BLaER1 treated with 17β-estradiol and CSF1 and Interleukin-3, amounts not matched to agents 10 nM and 100 nM (cell line): Measurements from ENCODE around the gene CDH4.

Experiments used
- H3K27ac ChIP-seq, 11 experiments: shearing (Covaris generic); formaldehyde crosslinking; 2 replicates each; pipeline ENCODE4 v1.8.1; 2022
- H3K27me3 ChIP-seq, 11 experiments: shearing (Covaris generic); formaldehyde crosslinking; 2 replicates each; pipeline ENCODE4 v1.8.1; 2022
- H3K36me3 ChIP-seq, 11 experiments: shearing (Covaris generic); formaldehyde crosslinking; 2 replicates each; pipeline ENCODE4 v1.8.1; 2022
- H3K4me1 ChIP-seq, 10 experiments: shearing (Covaris generic); formaldehyde crosslinking; 2 replicates each; pipeline ENCODE4 v1.8.1; 2022
- H3K4me2 ChIP-seq, 11 experiments: shearing (Covaris generic); formaldehyde crosslinking; 2 replicates each; pipeline ENCODE4 v1.8.1; 2022
- H3K4me3 ChIP-seq, 10 experiments: shearing (Covaris generic); formaldehyde crosslinking; 2 replicates each; pipeline ENCODE4 v1.8.1; 2022
- H3K9ac ChIP-seq, 11 experiments: shearing (Covaris generic); formaldehyde crosslinking; 2 replicates each; pipeline ENCODE4 v1.8.1; 2022
- H3K9me3 ChIP-seq, 11 experiments: shearing (Covaris generic); formaldehyde crosslinking; replicated peaks in 1 of 11; 2 replicates each; pipeline ENCODE4 v1.8.1; 2022
- H4K20me1 ChIP-seq, 11 experiments: shearing (Covaris generic); formaldehyde crosslinking; 2 replicates each; pipeline ENCODE4 v1.8.1; 2022
- Cebpa-rat ChIP-seq, 11 experiments: shearing (Covaris generic); IDR thresholded peaks; 2 replicates each; pipeline ENCODE4 v1.8.1; 2022

Gene CDH4

GRCh38 chr20:61454053-61454452, 202.0 kb downstream of the CDH4 start:
- H3K4me1 ChIP-seq, result no peaks in the 10 kb centered on the region
- H3K9ac ChIP-seq, result no peak overlapping the region
- H3K9me3 ChIP-seq, result peaks cover 0 to 8% (median 0%) of the 10 kb centered on the region in 11 experiments; a peak in 2 of 22 replicates
- H3K36me3 ChIP-seq, result no peaks in the 10 kb centered on the region
- H3K4me3 ChIP-seq, result no peak overlapping the region
- H3K27me3 ChIP-seq, result no peaks in the 10 kb centered on the region
- no peak overlapping the region for H3K4me2 ChIP-seq
- H3K27ac ChIP-seq, result no peak overlapping the region
- TF ChIP-seq Cebpa-rat (IDR thresholded peaks at IDR 0.05), result no peak
- H4K20me1 ChIP-seq, result no peaks in the 10 kb centered on the region; a peak in 1 of 22 replicates

DNA sequence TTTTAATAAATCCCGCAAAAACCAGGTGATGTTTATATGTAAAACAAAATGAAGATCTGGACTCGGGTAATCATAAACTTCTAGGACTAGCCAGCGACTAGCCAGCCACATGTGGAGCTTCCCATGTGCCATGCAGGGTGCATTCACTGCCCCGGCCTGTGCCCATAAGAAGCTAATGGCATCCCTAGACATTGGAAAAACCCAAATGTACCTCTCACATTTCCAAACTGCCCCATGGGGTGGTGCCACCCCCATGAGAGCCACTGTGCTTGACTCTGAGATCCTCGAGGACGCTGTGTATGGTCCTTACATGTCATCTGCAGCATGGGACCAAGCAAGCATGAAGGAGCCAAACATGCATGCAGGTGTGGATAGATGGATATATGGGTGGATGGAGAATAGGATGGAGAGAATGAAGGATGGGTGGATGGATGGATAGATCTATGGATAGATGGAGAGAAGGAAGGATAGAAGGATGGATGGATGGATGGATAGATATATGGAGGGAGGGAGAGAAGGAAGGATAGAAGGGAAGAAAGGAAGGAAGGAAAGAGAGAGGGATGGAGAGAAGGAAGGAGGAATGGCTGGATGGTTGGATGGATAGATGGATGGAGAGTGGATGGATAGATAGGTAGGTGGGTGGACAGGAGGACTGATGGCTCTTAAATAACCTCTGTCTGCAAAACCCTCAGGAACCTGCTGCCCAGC, 203.6 kb downstream of the CDH4 start:
- Histone ChIP-seq H3K9ac (no peak overlapping the region), H3K4me3 (no peak overlapping the region), H3K9me3 (peaks cover 0 to 6% (median 0%) of the 10 kb centered on the region in 11 experiments; a peak in 2 of 22 replicates), H4K20me1 (no peaks in the 10 kb centered on the region; a peak in 1 of 22 replicates), H3K4me2 (no peak overlapping the region), H3K27me3 (no peaks in the 10 kb centered on the region), H3K4me1 (no peaks in the 10 kb centered on the region), H3K27ac (no peak overlapping the region), H3K36me3 (no peaks in the 10 kb centered on the region)
- TF ChIP-seq Cebpa-rat (IDR thresholded peaks at IDR 0.05), result no peak

GRCh38 chr20:61457725-61458124, 205.7 kb downstream of the CDH4 start:
- H3K4me3 ChIP-seq, result no peak overlapping the region
- no peak overlapping the region for H3K4me2 ChIP-seq
- no peak overlapping the region for H3K9ac ChIP-seq
- H3K27me3 ChIP-seq, result no peaks in the 10 kb centered on the region
- H4K20me1 ChIP-seq, result no peaks in the 10 kb centered on the region
- H3K9me3 ChIP-seq, result peaks cover 5 to 20% (median 11%) of the 10 kb centered on the region in 11 experiments; a peak in 20 of 22 replicates
- no peak overlapping the region for H3K27ac ChIP-seq
- no peak for TF ChIP-seq Cebpa-rat (IDR thresholded peaks at IDR 0.05)
- no peaks in the 10 kb centered on the region for H3K4me1 ChIP-seq
- H3K36me3 ChIP-seq, result no peaks in the 10 kb centered on the region

- H3K9me3 ChIP-seq, result peaks cover 10 to 26% (median 15%) of the 10 kb centered on the region in 11 experiments; a peak in 20 of 22 replicates
- H3K36me3 ChIP-seq, result no peaks in the 10 kb centered on the region
- H3K4me1 ChIP-seq, result no peaks in the 10 kb centered on the region
- H3K4me2 ChIP-seq, result no peak overlapping the region
- H3K27ac ChIP-seq, result no peak overlapping the region
- no peak overlapping the region for H3K4me3 ChIP-seq
- H3K9ac ChIP-seq, result no peak overlapping the region
- no peak for TF ChIP-seq Cebpa-rat (IDR thresholded peaks at IDR 0.05)
- no peaks in the 10 kb centered on the region for H3K27me3 ChIP-seq
- H4K20me1 ChIP-seq, result no peaks in the 10 kb centered on the region
These were observed 206.2 kb downstream of the CDH4 start for GRCh38 chr20:61458146-61458746.

DNA sequence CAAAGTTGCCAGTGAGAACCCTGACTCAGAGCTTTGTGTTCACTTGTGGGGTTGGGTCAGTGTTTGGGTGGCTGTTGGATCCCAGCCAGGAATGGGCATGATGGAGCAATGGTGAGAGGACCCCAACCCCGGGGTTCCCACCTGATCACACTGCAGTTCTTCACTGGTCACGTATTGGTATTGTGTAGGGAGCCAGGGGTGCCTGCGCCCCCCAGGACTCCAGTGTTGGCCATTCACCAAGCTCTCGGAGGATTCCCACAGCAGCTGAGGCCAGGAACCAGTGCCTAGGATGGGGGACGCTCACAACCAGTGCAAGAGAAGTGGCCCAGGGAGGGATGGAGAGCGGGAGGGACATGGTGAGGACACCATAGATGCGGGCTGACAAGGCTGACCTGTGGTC, 207.2 kb downstream of the CDH4 start:
- no peaks in the 10 kb centered on the region for H4K20me1 ChIP-seq
- no peaks in the 10 kb centered on the region for H3K36me3 ChIP-seq
- no peak overlapping the region for H3K27ac ChIP-seq
- H3K9me3 ChIP-seq, result peaks cover 13 to 32% (median 20%) of the 10 kb centered on the region in 11 experiments; a peak in 20 of 22 replicates
- H3K4me3 ChIP-seq, result no peak overlapping the region
- no peak overlapping the region for H3K9ac ChIP-seq
- no peak overlapping the region for H3K4me2 ChIP-seq
- no peaks in the 10 kb centered on the region for H3K4me1 ChIP-seq
- H3K27me3 ChIP-seq, result no peaks in the 10 kb centered on the region
- TF ChIP-seq Cebpa-rat (IDR thresholded peaks at IDR 0.05), result no peak

GRCh38 chr20:61459705-61460104, 207.6 kb downstream of the CDH4 start:
- Histone ChIP-seq H3K4me2 (no peak overlapping the region), H3K27ac (no peak overlapping the region), H3K4me1 (no peaks in the 10 kb centered on the region), H3K36me3 (no peaks in the 10 kb centered on the region), H3K4me3 (no peak overlapping the region), H4K20me1 (no peaks in the 10 kb centered on the region), H3K9ac (no peak overlapping the region), H3K27me3 (no peaks in the 10 kb centered on the region), H3K9me3 (peaks cover 13 to 32% (median 20%) of the 10 kb centered on the region in 11 experiments; a peak in 20 of 22 replicates)
- TF ChIP-seq Cebpa-rat (IDR thresholded peaks at IDR 0.05), result no peak

GRCh38 chr20:61460261-61461052, 208.4 kb downstream of the CDH4 start:
- H3K9ac ChIP-seq, result no peak overlapping the region
- H3K4me3 ChIP-seq, result no peak overlapping the region
- TF ChIP-seq Cebpa-rat (IDR thresholded peaks at IDR 0.05), result no peak

DNA sequence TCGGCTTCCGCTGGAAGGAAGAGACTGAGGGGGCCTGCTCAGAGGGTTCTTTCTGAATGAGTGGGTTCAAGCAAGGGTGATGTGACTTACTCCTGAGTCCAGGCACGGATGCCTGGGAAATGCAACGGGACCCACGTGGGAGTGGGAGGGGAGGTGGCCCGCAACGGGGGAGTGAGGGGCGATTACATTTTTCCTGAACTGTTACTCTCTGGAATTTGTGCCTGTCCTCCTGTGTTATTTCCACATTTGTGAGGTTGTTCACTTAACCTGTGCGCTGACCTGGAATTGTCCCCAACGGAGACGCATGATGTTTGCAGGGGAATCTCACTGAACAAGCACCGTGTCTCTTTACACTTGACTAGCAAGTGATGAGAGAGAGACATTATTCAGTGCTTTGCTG, 209.4 kb downstream of the CDH4 start:
- H4K20me1 ChIP-seq, result no peaks in the 10 kb centered on the region
- H3K4me2 ChIP-seq, result no peak overlapping the region
- no peak for TF ChIP-seq Cebpa-rat (IDR thresholded peaks at IDR 0.05)
- H3K36me3 ChIP-seq, result no peaks in the 10 kb centered on the region
- H3K27ac ChIP-seq, result no peak overlapping the region
- peaks cover 0 to under 1% (median 0%) of the 10 kb centered on the region in 10 experiments; a peak in 2 of 20 replicates for H3K4me1 ChIP-seq
- H3K4me3 ChIP-seq, result no peak overlapping the region
- H3K9me3 ChIP-seq, result peaks cover 13 to 32% (median 20%) of the 10 kb centered on the region in 11 experiments; a peak in 20 of 22 replicates
- H3K9ac ChIP-seq, result no peak overlapping the region
- no peaks in the 10 kb centered on the region for H3K27me3 ChIP-seq

More at GRCh38 chr20:61460261-61461052, 208.4 kb downstream of the CDH4 start:
- no peaks in the 10 kb centered on the region for H3K36me3 ChIP-seq
- no peaks in the 10 kb centered on the region for H3K4me1 ChIP-seq
- no peak overlapping the region for H3K4me2 ChIP-seq
- H3K27ac ChIP-seq, result no peak overlapping the region
- no peaks in the 10 kb centered on the region for H4K20me1 ChIP-seq
- peaks cover 13 to 32% (median 20%) of the 10 kb centered on the region in 11 experiments; a peak in 20 of 22 replicates for H3K9me3 ChIP-seq
- no peaks in the 10 kb centered on the region for H3K27me3 ChIP-seq
